HG02943 (cell line): ENCODE results near the gene CDIPT.

Experiments used
- ATAC-seq: cut with Tn5 transposase; IDR thresholded peaks from one replicate; pipeline ENCODE4 v1.9.1; 2021; ENCODE audit warnings: mild to moderate bottlenecking, low read depth, moderate library complexity; ENCODE audit not compliant: unreplicated experiment

CDIPT gene

DNA sequence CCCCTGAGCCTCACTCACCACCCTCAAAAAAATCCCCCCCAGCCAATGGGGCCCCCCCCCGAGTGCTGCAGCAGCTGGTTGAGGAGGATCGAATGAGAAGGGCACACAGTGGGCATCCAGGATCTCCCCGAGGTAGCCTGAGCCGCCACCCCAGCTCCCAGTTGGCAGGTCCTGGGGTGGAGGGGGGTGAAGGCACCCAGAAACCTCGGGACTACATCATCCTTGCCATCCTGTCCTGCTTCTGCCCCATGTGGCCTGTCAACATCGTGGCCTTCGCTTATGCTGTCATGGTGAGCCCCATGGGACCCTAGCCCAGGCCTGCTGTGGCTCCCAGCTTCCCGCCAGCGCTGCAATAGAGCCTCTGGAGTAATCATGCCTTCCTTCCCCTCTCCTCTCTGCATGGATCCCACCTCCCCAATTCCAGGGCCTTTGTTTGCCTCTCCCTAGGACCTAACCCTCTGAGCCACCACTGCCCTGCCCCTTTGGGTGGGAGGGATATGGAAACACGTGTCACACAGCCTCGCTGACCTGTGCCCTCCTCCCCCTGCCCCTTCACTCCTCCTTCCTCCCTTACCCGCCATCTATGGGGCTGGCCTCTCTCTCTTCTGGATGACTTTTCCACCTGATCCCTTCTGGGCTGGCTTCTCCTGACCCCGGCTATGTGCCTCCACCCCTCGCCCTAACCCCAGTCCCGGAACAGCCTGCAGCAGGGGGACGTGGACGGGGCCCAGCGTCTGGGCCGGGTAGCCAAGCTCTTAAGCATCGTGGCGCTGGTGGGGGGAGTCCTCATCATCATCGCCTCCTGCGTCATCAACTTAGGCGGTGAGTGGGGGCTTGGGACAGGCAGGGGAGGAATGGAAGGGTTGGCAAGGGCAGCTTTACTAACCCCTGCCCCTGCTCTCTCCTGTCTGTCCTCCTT, 49.1 kb downstream of the CDIPT start:
- ATAC-seq, result no peak

DNA sequence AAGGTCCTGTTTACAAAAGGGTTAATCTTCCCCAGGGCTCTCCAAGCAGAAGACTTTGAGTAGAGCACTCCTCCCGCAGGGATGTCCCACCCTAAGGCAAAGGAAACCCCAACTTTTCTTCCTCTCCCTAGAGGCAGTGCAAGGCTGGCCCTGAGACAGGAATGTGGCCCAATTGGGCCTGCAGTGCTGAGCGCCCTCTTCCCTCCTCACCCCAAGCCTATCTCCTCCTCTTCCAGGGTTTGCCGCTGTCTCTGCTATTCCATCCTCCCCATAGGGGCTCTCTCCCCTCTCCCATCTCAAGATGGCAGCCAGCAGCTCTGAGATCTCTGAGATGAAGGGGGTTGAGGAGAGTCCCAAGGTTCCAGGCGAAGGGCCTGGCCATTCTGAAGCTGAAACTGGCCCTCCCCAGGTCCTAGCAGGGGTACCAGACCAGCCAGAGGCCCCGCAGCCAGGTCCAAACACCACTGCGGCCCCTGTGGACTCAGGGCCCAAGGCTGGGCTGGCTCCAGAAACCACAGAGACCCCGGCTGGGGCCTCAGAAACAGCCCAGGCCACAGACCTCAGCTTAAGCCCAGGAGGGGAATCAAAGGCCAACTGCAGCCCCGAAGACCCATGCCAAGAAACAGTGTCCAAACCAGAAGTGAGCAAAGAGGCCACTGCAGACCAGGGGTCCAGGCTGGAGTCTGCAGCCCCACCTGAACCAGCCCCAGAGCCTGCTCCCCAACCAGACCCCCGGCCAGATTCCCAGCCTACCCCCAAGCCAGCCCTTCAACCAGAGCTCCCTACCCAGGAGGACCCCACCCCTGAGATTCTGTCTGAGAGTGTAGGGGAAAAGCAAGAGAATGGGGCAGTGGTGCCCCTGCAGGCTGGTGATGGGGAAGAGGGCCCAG, 50.0 kb downstream of the CDIPT start:
- no peak for ATAC-seq

DNA sequence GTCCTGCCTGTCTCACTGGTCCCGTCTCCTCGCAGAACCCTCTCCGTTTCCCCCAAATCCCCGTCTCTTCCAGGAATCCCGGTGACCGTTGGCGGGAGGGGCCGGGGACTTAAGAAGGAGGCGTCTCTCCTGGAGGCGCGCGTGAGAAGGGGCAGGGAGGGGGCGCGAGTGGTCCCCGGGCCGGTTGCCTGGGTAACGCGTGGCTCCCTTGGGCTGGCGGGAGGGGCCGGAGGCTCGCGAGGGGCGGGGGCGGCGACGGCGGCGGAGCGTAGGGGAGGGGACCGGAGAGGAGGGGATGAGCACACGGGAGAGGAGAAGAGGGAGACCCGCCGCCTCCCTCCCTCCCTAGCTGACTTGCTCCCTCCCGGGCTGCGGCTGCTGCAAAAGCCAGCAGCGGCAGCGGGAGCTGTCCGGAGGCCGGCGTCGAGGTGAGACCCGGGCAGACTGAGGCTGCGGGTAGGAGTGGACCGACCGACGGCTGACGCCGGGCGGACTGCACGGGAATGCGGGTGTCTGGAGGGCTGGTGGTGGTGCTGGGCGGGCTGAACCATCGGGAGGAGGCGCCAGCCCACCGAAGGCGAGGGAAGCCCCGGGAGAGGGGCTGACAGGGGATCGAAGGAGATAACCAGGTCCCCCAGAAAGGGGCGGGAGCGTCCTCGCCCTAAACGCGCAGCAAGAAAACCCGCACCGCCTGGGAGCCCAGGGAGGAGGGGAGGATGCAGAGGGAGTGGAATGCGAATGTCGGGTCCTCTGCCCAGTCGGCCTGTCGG, 50.9 kb downstream of the CDIPT start, which contains the start of gene PRRT2:
TSS of gene PRRT2 (plus strand) at position 298 of the 770 bp plus-strand sequence. CDS start 862 bp downstream, outside the sequence.
- ATAC-seq, result no peak

DNA sequence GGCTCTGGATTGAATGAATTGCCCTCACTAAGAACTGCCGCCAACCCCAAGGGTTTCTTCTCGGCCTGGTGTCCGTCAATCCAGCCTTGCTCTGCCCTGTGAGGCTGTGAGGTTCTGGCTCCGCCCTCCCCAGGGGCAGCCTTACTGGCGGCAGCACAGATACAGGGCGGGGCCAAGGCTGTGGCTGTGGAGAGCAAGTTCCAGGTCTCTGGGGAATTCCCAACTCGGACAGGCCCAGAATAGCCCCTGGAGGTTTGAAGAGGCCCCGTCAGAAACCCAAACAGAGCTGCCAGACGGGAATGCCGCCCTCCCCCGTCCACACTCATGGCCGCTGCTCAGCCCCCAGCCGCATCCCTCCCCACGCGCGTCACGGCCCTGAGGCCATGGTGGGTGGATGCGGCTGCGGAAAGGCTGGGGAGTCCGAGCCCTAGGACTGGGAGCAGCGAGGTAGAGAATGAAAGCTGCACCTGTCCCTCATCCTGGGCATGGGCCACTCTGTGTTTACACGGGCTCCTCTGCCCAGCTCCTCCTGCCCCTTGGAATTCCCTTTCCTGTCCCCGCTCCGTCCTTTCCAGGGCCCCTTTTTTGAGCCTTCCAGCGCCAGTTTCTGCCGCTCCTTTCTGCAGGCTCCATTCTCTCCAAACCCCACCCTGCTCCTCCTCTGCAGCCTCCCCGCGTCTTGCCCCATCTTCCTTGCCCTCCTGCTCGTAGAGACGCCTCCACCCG, 51.7 kb downstream of the CDIPT start:
- no peak for ATAC-seq

DNA sequence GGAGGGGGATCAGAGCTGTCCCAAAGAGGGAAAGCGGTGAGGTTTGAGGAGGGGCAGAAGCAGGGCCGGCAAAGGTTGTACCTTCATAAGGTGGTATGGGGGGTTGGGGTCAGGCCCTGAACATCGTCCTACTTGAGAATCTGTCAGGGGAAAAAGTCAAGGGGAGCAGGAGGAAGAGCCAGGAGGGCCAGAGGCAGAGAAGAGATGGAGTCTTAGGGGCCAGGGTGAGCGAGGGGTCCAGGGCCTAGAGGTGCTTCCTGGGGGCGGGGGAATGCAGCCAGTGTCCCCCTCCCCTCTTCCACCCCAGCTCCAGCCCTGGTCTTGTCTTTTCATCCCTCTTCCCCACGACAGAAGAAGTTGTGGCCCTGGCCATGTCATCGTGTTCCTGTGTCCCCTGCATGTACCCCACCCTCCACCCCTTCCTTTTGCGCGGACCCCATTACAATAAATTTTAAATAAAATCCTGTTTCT, 52.3 kb downstream of the CDIPT start:
- no peak for ATAC-seq

DNA sequence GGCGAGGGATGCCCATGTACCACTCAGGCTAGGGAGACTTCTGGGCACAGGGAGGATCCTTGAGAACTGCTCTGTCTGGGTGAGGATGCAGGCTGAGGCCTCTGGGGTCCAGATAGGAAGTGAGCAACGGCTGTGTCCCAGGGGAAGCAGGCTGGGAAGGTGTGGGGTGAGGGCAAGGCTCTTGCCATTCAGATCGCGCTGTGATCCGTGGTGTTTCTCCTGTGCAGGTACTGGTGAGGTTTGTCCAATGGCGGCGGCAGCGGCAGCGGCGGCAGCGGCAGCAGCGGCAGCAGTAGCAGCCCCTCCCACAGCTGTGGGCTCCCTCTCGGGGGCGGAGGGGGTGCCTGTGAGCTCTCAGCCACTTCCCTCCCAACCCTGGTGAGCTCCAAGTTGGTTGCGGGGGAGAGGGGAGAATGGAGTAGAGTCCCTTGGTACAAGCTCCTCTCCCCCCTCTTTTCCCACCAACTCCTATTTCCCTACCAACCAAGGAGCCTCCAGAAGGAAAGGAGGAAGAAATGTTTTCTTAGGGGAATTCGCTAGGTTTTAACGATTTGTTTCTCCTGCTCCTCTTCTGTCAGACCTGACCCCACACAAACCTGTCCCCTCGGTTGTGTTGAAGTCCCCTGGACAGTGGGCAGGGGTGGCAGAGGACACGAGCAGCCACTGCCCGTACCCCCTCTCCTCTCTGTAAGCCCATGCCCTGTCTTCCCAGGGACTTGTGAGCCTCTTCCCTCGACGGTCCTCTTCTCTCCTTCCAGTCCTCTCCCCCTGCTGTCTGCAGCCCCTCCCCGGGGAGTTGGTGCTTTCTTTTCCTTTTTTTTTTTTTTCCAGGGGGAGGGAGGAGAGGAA, 53.0 kb downstream of the CDIPT start:
- no peak for ATAC-seq

DNA sequence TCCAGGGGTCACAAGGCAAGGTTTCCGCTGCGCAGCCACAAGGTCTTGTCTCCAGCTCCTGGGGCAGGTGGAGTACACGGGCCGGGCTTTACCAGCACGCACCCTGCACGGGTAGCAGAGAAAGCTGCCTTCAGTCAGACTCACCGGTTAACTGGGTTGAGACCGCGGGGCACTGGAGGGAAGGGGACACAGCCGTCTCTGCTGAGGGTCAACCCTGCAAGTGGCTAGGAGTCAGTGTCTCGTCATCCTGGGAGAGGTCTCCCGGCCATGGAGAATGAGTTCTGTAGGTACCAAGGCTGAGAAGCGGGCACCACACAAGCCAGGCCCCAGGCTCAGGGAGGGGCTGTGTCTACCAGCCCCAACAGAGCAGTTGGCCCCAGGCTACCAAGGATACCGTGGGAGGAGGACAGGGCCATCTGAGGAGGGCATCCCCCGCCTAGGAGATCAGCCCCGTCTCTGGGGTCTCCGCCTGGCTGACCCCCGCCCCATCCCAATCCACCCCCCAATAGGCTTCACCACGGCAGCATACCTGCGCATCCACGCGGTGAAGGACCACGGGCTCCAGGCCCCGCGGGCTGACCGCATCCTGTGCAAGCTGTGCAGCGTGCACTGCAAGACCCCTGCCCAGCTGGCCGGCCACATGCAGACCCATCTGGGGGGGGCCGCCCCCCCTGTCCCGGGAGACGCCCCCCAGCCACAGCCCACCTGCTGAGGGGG, 53.8 kb downstream of the CDIPT start:
- ATAC-seq, result no peak
